ENCODE measurements around the gene SLC2A13. TPM values are rescaled to one million over a fixed set of nuclear protein-coding genes. Genes with fewer than 3 reads are reported as not detected.
"Not testable (repeated sequence)": the region's sequence is repeated elsewhere in the genome, so short reads cannot be mapped to it uniquely, and the experiment has no call there.

SLC2A13 gene
- polyA plus RNA-seq, 3 donors = 11.7 to 14.6 (median 13.2) TPM

- no peak for DNase-seq (ENCODE audit: extremely low read depth in 1 of 11, low read depth in 9 of 11, low spot score in 4 of 11)
These were observed 50.1 kb downstream of the SLC2A13 start for GRCh38 chr12:40055776-40056175.

GRCh38 chr12:40055228-40055579, 50.7 kb downstream of the SLC2A13 start:
- no peak for DNase-seq (ENCODE audit: extremely low read depth in 1 of 11, low read depth in 9 of 11, low spot score in 4 of 11)

GRCh38 chr12:40054555-40055227, 51.2 kb downstream of the SLC2A13 start:
- DNase-seq (ENCODE audit: extremely low read depth in 1 of 11, low read depth in 9 of 11, low spot score in 4 of 11) = no peak

GRCh38 chr12:40049268-40049667, 56.6 kb downstream of the SLC2A13 start:
- no peak for DNase-seq (ENCODE audit: extremely low read depth in 1 of 11, low read depth in 9 of 11, low spot score in 4 of 11)

GRCh38 chr12:40047002-40047401, 58.9 kb downstream of the SLC2A13 start:
- DNase-seq (ENCODE audit: extremely low read depth in 1 of 11, low read depth in 9 of 11, low spot score in 4 of 11) = not testable (repeated sequence)

- DNase-seq (ENCODE audit: extremely low read depth in 1 of 11, low read depth in 9 of 11, low spot score in 4 of 11) = no peak
These were observed 60.2 kb downstream of the SLC2A13 start for GRCh38 chr12:40045656-40046055.

- DNase-seq (ENCODE audit: extremely low read depth in 1 of 11, low read depth in 9 of 11, low spot score in 4 of 11) = no peak
These were observed 61.5 kb downstream of the SLC2A13 start for GRCh38 chr12:40044396-40044795.

- no peak for DNase-seq (ENCODE audit: extremely low read depth in 1 of 11, low read depth in 9 of 11, low spot score in 4 of 11)
These were observed 66.3 kb downstream of the SLC2A13 start for GRCh38 chr12:40039598-40039997.

- no peak for DNase-seq (ENCODE audit: extremely low read depth in 1 of 11, low read depth in 9 of 11, low spot score in 4 of 11)
These were observed 67.3 kb downstream of the SLC2A13 start for GRCh38 chr12:40038619-40039018.

GRCh38 chr12:40034712-40035111, 71.2 kb downstream of the SLC2A13 start:
- no peak for DNase-seq (ENCODE audit: extremely low read depth in 1 of 11, low read depth in 9 of 11, low spot score in 4 of 11)

- no peak for DNase-seq (ENCODE audit: extremely low read depth in 1 of 11, low read depth in 9 of 11, low spot score in 4 of 11)
These were observed 71.7 kb downstream of the SLC2A13 start for GRCh38 chr12:40034156-40034555.

GRCh38 chr12:40033242-40033630, 72.6 kb downstream of the SLC2A13 start:
- DNase-seq (ENCODE audit: extremely low read depth in 1 of 11, low read depth in 9 of 11, low spot score in 4 of 11) = no peak

- DNase-seq (ENCODE audit: extremely low read depth in 1 of 11, low read depth in 9 of 11, low spot score in 4 of 11) = no peak
These were observed 73.2 kb downstream of the SLC2A13 start for GRCh38 chr12:40032433-40033241.

- DNase-seq (ENCODE audit: extremely low read depth in 1 of 11, low read depth in 9 of 11, low spot score in 4 of 11) = no peak
These were observed 73.9 kb downstream of the SLC2A13 start for GRCh38 chr12:40031965-40032364.

- DNase-seq (ENCODE audit: extremely low read depth in 1 of 11, low read depth in 9 of 11, low spot score in 4 of 11) = not testable (repeated sequence)
These were observed 74.9 kb downstream of the SLC2A13 start for GRCh38 chr12:40030970-40031369.

- no peak for DNase-seq (ENCODE audit: extremely low read depth in 1 of 11, low read depth in 9 of 11, low spot score in 4 of 11)
These were observed 77.6 kb downstream of the SLC2A13 start for GRCh38 chr12:40028296-40028695.

GRCh38 chr12:40022850-40023249, 83.0 kb downstream of the SLC2A13 start:
- DNase-seq (ENCODE audit: extremely low read depth in 1 of 11, low read depth in 9 of 11, low spot score in 4 of 11) = no peak

GRCh38 chr12:40020261-40020691, 85.6 kb downstream of the SLC2A13 start:
- no peak for DNase-seq (ENCODE audit: extremely low read depth in 1 of 11, low read depth in 9 of 11, low spot score in 4 of 11)

- DNase-seq (ENCODE audit: extremely low read depth in 1 of 11, low read depth in 9 of 11, low spot score in 4 of 11) = no peak
These were observed 88.4 kb downstream of the SLC2A13 start for GRCh38 chr12:40017488-40017887.

- no peak for DNase-seq (ENCODE audit: extremely low read depth in 1 of 11, low read depth in 9 of 11, low spot score in 4 of 11)
These were observed 88.9 kb downstream of the SLC2A13 start for GRCh38 chr12:40016980-40017379.

- DNase-seq (ENCODE audit: extremely low read depth in 1 of 11, low read depth in 9 of 11, low spot score in 4 of 11) = no peak
These were observed 90.0 kb downstream of the SLC2A13 start for GRCh38 chr12:40015881-40016280.
